SK-N-SH (cell line): Measurements from ENCODE around the gene GPAT3.

Experiments
- EP300 ChIP-seq, 2 experiments: IDR thresholded peaks; 2 replicates each; pipeline versions ENCODE4 v1.4.0 to v1.6.1; 2012; ENCODE audit warnings: borderline replicate concordance in 1 of 2, low read depth in 1 of 2, low read length in 1 of 2
- FOXM1 ChIP-seq: IDR thresholded peaks from 2 replicates; pipeline ENCODE4 v1.4.0; 2012; ENCODE audit warnings: low read depth, mild to moderate bottlenecking
- GABPA ChIP-seq: IDR thresholded peaks from 2 replicates; pipeline ENCODE4 v1.4.0; 2012; ENCODE audit warnings: low read depth, mild to moderate bottlenecking
- MEF2A ChIP-seq: IDR thresholded peaks from 2 replicates; pipeline ENCODE4 v1.4.0; 2012; ENCODE audit warnings: low read depth, borderline replicate concordance
- MXI1 ChIP-seq: IDR thresholded peaks from 2 replicates; pipeline ENCODE4 v1.6.1; 2012; ENCODE audit warnings: mild to moderate bottlenecking, low read depth, low read length, improper control_type of control experiment
- POLR2AphosphoS5 ChIP-seq: IDR thresholded peaks from 2 replicates; pipeline ENCODE4 v1.6.1; 2012; ENCODE audit warnings: low read depth, low read length
- RXRA ChIP-seq: IDR thresholded peaks from 2 replicates; pipeline ENCODE4 v1.4.0; 2012; ENCODE audit warnings: low read depth, mild to moderate bottlenecking, borderline replicate concordance
- SMC3 ChIP-seq: IDR thresholded peaks from 2 replicates; pipeline ENCODE4 v1.6.1; 2012; ENCODE audit warnings: low read depth, low read length, improper control_type of control experiment
- TF ChIP-seq, protein P1 (sequence below): fragments of 200-600 bp; sonication (generic); IDR thresholded peaks from 2 replicates; pipeline ENCODE4 v1.6.1; 2017; ENCODE audit warnings: antibody characterized with exemption, mild to moderate bottlenecking, moderate library complexity
- TF ChIP-seq, protein P2 (sequence below): IDR thresholded peaks from 2 replicates; pipeline ENCODE4 v1.6.1; 2012; ENCODE audit warnings: mild to moderate bottlenecking, low read depth, low read length, moderate library complexity
- TF ChIP-seq, protein P3 (sequence below): IDR thresholded peaks from 2 replicates; pipeline ENCODE4 v1.4.0; 2012; ENCODE audit warnings: low read depth, borderline replicate concordance
- TF ChIP-seq, protein P4 (sequence below): fragments of 150-350 bp; IDR thresholded peaks from 2 replicates; pipeline ENCODE4 v1.6.1; 2017; ENCODE audit warnings: antibody characterized with exemption, low read length, low read depth, borderline replicate concordance

DNA sequence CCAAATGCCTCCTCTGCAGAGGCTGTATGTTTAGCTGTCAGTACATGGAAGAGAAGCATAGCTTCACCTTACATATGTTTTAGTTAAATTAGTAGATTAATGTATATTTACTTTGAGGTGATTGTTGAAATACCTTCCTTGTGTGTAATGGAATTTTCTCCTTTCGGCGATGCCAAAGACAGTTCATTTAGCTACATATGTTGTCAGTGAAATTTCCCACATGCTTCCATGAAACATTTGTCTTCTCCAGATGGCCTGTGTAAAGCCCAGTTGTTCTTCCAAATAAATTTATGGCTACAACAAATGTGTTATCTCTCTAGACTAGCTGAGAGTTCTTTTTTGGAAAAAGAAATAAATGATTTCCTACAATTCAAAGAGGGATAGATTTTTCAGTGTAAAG lies 95.2 kb downstream of the GPAT3 start:
- TF ChIP-seq, protein P1, sequence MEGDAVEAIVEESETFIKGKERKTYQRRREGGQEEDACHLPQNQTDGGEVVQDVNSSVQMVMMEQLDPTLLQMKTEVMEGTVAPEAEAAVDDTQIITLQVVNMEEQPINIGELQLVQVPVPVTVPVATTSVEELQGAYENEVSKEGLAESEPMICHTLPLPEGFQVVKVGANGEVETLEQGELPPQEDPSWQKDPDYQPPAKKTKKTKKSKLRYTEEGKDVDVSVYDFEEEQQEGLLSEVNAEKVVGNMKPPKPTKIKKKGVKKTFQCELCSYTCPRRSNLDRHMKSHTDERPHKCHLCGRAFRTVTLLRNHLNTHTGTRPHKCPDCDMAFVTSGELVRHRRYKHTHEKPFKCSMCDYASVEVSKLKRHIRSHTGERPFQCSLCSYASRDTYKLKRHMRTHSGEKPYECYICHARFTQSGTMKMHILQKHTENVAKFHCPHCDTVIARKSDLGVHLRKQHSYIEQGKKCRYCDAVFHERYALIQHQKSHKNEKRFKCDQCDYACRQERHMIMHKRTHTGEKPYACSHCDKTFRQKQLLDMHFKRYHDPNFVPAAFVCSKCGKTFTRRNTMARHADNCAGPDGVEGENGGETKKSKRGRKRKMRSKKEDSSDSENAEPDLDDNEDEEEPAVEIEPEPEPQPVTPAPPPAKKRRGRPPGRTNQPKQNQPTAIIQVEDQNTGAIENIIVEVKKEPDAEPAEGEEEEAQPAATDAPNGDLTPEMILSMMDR = no peak
- TF ChIP-seq EP300 (IDR thresholded peaks at IDR 0.05; ENCODE audit: borderline replicate concordance in 1 of 2, low read depth in 1 of 2, low read length in 1 of 2) (no peak), POLR2AphosphoS5 (no peak), MXI1 (no peak), FOXM1 (no peak), GABPA (no peak), SMC3 (no peak), MEF2A (no peak), RXRA (no peak)
- TF ChIP-seq, protein P2, sequence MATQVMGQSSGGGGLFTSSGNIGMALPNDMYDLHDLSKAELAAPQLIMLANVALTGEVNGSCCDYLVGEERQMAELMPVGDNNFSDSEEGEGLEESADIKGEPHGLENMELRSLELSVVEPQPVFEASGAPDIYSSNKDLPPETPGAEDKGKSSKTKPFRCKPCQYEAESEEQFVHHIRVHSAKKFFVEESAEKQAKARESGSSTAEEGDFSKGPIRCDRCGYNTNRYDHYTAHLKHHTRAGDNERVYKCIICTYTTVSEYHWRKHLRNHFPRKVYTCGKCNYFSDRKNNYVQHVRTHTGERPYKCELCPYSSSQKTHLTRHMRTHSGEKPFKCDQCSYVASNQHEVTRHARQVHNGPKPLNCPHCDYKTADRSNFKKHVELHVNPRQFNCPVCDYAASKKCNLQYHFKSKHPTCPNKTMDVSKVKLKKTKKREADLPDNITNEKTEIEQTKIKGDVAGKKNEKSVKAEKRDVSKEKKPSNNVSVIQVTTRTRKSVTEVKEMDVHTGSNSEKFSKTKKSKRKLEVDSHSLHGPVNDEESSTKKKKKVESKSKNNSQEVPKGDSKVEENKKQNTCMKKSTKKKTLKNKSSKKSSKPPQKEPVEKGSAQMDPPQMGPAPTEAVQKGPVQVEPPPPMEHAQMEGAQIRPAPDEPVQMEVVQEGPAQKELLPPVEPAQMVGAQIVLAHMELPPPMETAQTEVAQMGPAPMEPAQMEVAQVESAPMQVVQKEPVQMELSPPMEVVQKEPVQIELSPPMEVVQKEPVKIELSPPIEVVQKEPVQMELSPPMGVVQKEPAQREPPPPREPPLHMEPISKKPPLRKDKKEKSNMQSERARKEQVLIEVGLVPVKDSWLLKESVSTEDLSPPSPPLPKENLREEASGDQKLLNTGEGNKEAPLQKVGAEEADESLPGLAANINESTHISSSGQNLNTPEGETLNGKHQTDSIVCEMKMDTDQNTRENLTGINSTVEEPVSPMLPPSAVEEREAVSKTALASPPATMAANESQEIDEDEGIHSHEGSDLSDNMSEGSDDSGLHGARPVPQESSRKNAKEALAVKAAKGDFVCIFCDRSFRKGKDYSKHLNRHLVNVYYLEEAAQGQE = no peak
- TF ChIP-seq, protein P3, sequence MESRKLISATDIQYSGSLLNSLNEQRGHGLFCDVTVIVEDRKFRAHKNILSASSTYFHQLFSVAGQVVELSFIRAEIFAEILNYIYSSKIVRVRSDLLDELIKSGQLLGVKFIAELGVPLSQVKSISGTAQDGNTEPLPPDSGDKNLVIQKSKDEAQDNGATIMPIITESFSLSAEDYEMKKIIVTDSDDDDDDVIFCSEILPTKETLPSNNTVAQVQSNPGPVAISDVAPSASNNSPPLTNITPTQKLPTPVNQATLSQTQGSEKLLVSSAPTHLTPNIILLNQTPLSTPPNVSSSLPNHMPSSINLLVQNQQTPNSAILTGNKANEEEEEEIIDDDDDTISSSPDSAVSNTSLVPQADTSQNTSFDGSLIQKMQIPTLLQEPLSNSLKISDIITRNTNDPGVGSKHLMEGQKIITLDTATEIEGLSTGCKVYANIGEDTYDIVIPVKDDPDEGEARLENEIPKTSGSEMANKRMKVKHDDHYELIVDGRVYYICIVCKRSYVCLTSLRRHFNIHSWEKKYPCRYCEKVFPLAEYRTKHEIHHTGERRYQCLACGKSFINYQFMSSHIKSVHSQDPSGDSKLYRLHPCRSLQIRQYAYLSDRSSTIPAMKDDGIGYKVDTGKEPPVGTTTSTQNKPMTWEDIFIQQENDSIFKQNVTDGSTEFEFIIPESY = no peak
- TF ChIP-seq, protein P4, sequence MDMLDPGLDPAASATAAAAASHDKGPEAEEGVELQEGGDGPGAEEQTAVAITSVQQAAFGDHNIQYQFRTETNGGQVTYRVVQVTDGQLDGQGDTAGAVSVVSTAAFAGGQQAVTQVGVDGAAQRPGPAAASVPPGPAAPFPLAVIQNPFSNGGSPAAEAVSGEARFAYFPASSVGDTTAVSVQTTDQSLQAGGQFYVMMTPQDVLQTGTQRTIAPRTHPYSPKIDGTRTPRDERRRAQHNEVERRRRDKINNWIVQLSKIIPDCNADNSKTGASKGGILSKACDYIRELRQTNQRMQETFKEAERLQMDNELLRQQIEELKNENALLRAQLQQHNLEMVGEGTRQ = no peak
